IMR-90 (cell line): ENCODE results near the gene ZC3H12D. TPM values are rescaled to one million over a fixed set of nuclear protein-coding genes. Genes with fewer than 3 reads are reported as not detected.

Experiments
- ATAC-seq: fragments of 200-7000 bp; cut with Tn5 transposase; 2 replicates; pipeline ENCODE4 v1.9.1; 2020; ENCODE audit warnings: low read depth, mild to moderate bottlenecking, moderate library complexity
- BruUV-seq: library from RNA; stranded (reverse); fragments of 400-500 nt; replicated peaks from 2 replicates; lab custom pipeline; 2021; lab: Mats Ljungman, UMichigan
- CTCF ChIA-PET: fragments of 300-600 bp; formaldehyde crosslinking; extraction: SDS; loops from one replicate; lab custom pipeline; 2021; ENCODE audit warnings: antibody characterized with exemption; lab: Yijun Ruan, JAX
- POLR2A ChIA-PET: fragments of 300-600 bp; sonication (Branson Sonifier 250); formaldehyde crosslinking; loops from one replicate; lab custom pipeline; 2022; ENCODE audit warnings: antibody characterized with exemption; ENCODE audit not compliant: unreplicated experiment; lab: Charles Lee
- DNase-seq: peaks from one replicate; pipeline ENCODE4 v3.0.0; 2013
- H2AFZ ChIP-seq: replicated peaks from 2 replicates; pipeline ENCODE3; 2013; ENCODE audit warnings: low read length, mild to moderate bottlenecking; ENCODE audit not compliant: poor library complexity
- H2AK5ac ChIP-seq: 2 replicates; pipeline ENCODE4 v1.6.1; 2013; ENCODE audit warnings: low read depth, low read length, inconsistent platforms
- H2AK9ac ChIP-seq: replicated peaks from 2 replicates; pipeline ENCODE3; 2013; ENCODE audit warnings: mild to moderate bottlenecking, low read depth, low read length, moderate library complexity; ENCODE audit not compliant: poor library complexity
- H2BK120ac ChIP-seq: 2 replicates; pipeline ENCODE4 v1.6.1; 2013; ENCODE audit warnings: low read depth, low read length, inconsistent platforms
- H2BK15ac ChIP-seq: 3 replicates; pipeline ENCODE4 v1.6.1; 2013; ENCODE audit warnings: low read depth, low read length, inconsistent platforms
- H2BK20ac ChIP-seq: 2 replicates; pipeline ENCODE4 v1.6.1; 2013; ENCODE audit warnings: low read depth, mild to moderate bottlenecking, inconsistent platforms, low read length, moderate library complexity
- H2BK5ac ChIP-seq: 2 replicates; pipeline ENCODE4 v1.6.1; 2013; ENCODE audit warnings: mild to moderate bottlenecking, low read depth, low read length, inconsistent platforms; ENCODE audit not compliant: poor library complexity, severe bottlenecking
- H3K14ac ChIP-seq: replicated peaks from 2 replicates; pipeline ENCODE4 v1.6.1; 2013; ENCODE audit warnings: low read depth, low read length, inconsistent platforms
- H3K18ac ChIP-seq: 2 replicates; pipeline ENCODE4 v1.6.1; 2013; ENCODE audit warnings: low read depth, low read length, control low read depth
- H3K23ac ChIP-seq: 2 replicates; pipeline ENCODE4 v1.6.1; 2013; ENCODE audit warnings: low read depth, low read length, inconsistent platforms
- H3K27ac ChIP-seq: 2 replicates; pipeline ENCODE4 v1.5.1; 2013; ENCODE audit warnings: mild to moderate bottlenecking, control low read depth, low read length; ENCODE audit not compliant: insufficient read depth
- H3K27me3 ChIP-seq: 2 replicates; pipeline ENCODE4 v1.6.1; 2013; ENCODE audit warnings: low read length; ENCODE audit not compliant: control insufficient read depth, insufficient read depth
- H3K36me3 ChIP-seq: 2 replicates; pipeline ENCODE4 v1.6.1; 2013; ENCODE audit warnings: low read length, mixed read lengths; ENCODE audit not compliant: control insufficient read depth, insufficient read depth
- H3K4ac ChIP-seq: 2 replicates; pipeline ENCODE4 v1.6.1; 2013; ENCODE audit warnings: low read depth, low read length, inconsistent platforms
- H3K4me1 ChIP-seq: 2 replicates; pipeline ENCODE4 v1.6.1; 2013; ENCODE audit warnings: low read length, mixed read lengths; ENCODE audit not compliant: control insufficient read depth, insufficient read depth
- H3K4me2 ChIP-seq: 2 replicates; pipeline ENCODE4 v1.6.1; 2013; ENCODE audit warnings: low read depth, mild to moderate bottlenecking, control low read depth, low read length, moderate library complexity
- H3K4me3 ChIP-seq: 2 replicates; pipeline ENCODE4 v1.5.1; 2013; ENCODE audit warnings: low read depth, mild to moderate bottlenecking, control low read depth, low read length, moderate library complexity; ENCODE audit not compliant: insufficient read depth
- H3K56ac ChIP-seq: 2 replicates; pipeline ENCODE4 v1.6.1; 2013; ENCODE audit warnings: low read length, inconsistent platforms; ENCODE audit not compliant: insufficient read depth; ENCODE audit errors: extremely low read depth
- H3K79me1 ChIP-seq, 2 experiments: 2 replicates each; pipeline ENCODE4 v1.6.1; 2013; ENCODE audit warnings: low read length in 2 of 2, inconsistent platforms in 1 of 2, low read depth in 1 of 2
- H3K9ac ChIP-seq: 2 replicates; pipeline ENCODE4 v1.6.1; 2013; ENCODE audit warnings: low read depth, low read length, control low read depth
- H3K9me1 ChIP-seq: 2 replicates; pipeline ENCODE4 v1.6.1; 2013; ENCODE audit warnings: low read length, inconsistent platforms; ENCODE audit not compliant: insufficient read depth
- H3K9me3 ChIP-seq: 2 replicates; pipeline ENCODE4 v1.6.1; 2013; ENCODE audit warnings: low read length; ENCODE audit not compliant: control insufficient read depth, insufficient read depth
- H4K20me1 ChIP-seq: 2 replicates; pipeline ENCODE4 v1.6.1; 2013; ENCODE audit warnings: low read length, inconsistent platforms; ENCODE audit not compliant: insufficient read depth
- H4K5ac ChIP-seq: 2 replicates; pipeline ENCODE4 v1.6.1; 2013; ENCODE audit warnings: mild to moderate bottlenecking, low read depth, low read length, control low read depth
- H4K8ac ChIP-seq, 2 experiments: 2 replicates each; pipeline ENCODE4 v1.6.1; 2013; ENCODE audit warnings: low read depth in 2 of 2, low read length in 2 of 2, control low read depth in 1 of 2, inconsistent platforms in 1 of 2
- H4K91ac ChIP-seq: 2 replicates; pipeline ENCODE4 v1.6.1; 2013; ENCODE audit warnings: low read depth, low read length, inconsistent platforms; ENCODE audit not compliant: insufficient read depth
- BHLHE40 ChIP-seq: fragments of 150-350 bp; IDR thresholded peaks from 2 replicates; pipeline ENCODE4 v1.6.1; 2016; ENCODE audit warnings: mild to moderate bottlenecking, low read depth, low read length
- RFX5 ChIP-seq: IDR thresholded peaks from 2 replicates; pipeline ENCODE4 v1.8.0; 2012; ENCODE audit warnings: low read depth, mild to moderate bottlenecking, low read length, moderate library complexity
- WGBS, 2 experiments: methylation state at CpG; one replicate each; pipeline versions ENCODE4 v1.1.5 to v1.1.7; 2013; ENCODE audit warnings: missing lambda C conversion rate in 2 of 2; ENCODE audit not compliant: insufficient read length in 1 of 2; ENCODE audit errors: extremely low coverage in 2 of 2; 5-methylcytosine and 5-hydroxymethylcytosine counted together
- dilution Hi-C: fragments of 300-500 bp; cut with HindIII; formaldehyde crosslinking; loops from one replicate; pipeline ENCODE4 v1.14.3; 2018; ENCODE audit warnings: low sequenced_read_pairs; ENCODE audit not compliant: unreplicated experiment
- in situ Hi-C: fragments of 300-500 bp; cut with MboI; formaldehyde crosslinking; loops from 3 replicates; pipeline ENCODE4 v1.14.3; 2019; ENCODE audit warnings: low sequenced_read_pairs, inconsistent platforms, mixed read lengths
- intact Hi-C: fragments of 100-400 bp; cut with micrococcal nuclease; formaldehyde crosslinking; loops from 2 replicates; pipeline ENCODE4 v1.10.0; 2022
- polyA plus RNA-seq, 3 experiments: library from polyadenylated mRNA; depleted of rRNA; stranded (reverse); fragments of >200 nt; gene quantifications; 2 replicates each; pipeline ENCODE4 v1.2.3, GENCODE V29; 2012; ENCODE audit warnings: low replicate concordance in 1 of 3
- total RNA-seq: library from RNA; depleted of rRNA; stranded (reverse); fragments of >200 nt; gene quantifications from 2 replicates; pipeline ENCODE4 v1.2.3, GENCODE V29; 2012
- TF ChIP-seq, protein P1 (sequence below): conservative IDR thresholded peaks from 2 replicates; pipeline ENCODE4 v1.5.1; 2012; ENCODE audit warnings: mild to moderate bottlenecking, low read depth, low read length, improper control_type of control experiment

ZC3H12D gene
- total and polyA plus RNA-seq, 2 of the 4 experiments (the other 2 are of a cell fraction): under 0.01 to 0.12 TPM

DNA sequence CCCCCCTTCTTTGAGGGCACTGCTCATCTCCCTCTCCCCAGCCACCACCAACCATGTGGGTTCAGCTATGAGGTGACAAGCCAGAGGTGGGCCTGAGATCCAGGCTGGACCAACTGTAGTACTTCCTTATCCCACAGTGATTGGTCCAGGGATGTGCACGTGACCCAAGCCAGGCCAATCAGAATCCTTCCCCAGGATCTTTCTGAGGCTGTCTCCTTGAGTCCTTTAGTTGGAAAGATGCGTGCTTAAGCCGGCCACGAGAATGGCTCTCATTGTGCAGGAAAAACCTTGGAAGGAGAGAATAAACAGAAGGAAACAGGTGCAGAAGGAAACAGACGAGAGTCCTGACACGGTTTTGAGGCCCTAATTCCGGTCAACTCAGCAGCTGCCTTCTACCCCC lies 39.2 kb downstream of the ZC3H12D start:
- Histone ChIP-seq H3K4me3 (no peak overlapping the region), H3K4me2 (no peak overlapping the region), H2BK120ac (no peak overlapping the region), H3K23ac (no peak overlapping the region), H4K91ac (no peak overlapping the region), H3K36me3 (no peaks in the 10 kb centered on the region), H2BK5ac (no peak overlapping the region), H2AK5ac (no peak overlapping the region), H2BK15ac (no peak overlapping the region), H3K9ac (no peak overlapping the region), H3K56ac (no peak overlapping the region), H3K79me1 (no peaks in the 10 kb centered on the region), H3K27ac (no peak overlapping the region), H4K8ac (no peak overlapping the region), H3K4ac (no peak overlapping the region), H3K9me3 (no peaks in the 10 kb centered on the region), H4K20me1 (no peaks in the 10 kb centered on the region), H3K18ac (no peak overlapping the region), H4K5ac (no peak overlapping the region), H2AK9ac (no peak overlapping the region), H2AFZ (no peak overlapping the region), H3K9me1 (0 out of 2 replicates have a peak, but pooled peaks cover 4% of the 10 kb centered on the region), H3K14ac (no peak overlapping the region), H3K27me3 (peaks cover 5% of the 10 kb centered on the region; the same call in 1 of the 2 replicates), H2BK20ac (no peak overlapping the region), H3K4me1 (peaks cover 7% of the 10 kb centered on the region; the same call in 1 of the 2 replicates)
- intact Hi-C loops (no loop called here), in situ Hi-C loops (no loop called here), dilution Hi-C loops (no loop called here)
- CTCF ChIA-PET: interaction anchor here (1.2 kb wide), 1 partner anchor 13 kb away, joined by 4 read pairs; no protein-coding TSS in a partner anchor
- no peak for DNase-seq
- ATAC-seq: no peak
- POLR2A ChIA-PET: no interaction called here
- TF ChIP-seq BHLHE40 (no peak), RFX5 (no peak)
- TF ChIP-seq, protein P1, sequence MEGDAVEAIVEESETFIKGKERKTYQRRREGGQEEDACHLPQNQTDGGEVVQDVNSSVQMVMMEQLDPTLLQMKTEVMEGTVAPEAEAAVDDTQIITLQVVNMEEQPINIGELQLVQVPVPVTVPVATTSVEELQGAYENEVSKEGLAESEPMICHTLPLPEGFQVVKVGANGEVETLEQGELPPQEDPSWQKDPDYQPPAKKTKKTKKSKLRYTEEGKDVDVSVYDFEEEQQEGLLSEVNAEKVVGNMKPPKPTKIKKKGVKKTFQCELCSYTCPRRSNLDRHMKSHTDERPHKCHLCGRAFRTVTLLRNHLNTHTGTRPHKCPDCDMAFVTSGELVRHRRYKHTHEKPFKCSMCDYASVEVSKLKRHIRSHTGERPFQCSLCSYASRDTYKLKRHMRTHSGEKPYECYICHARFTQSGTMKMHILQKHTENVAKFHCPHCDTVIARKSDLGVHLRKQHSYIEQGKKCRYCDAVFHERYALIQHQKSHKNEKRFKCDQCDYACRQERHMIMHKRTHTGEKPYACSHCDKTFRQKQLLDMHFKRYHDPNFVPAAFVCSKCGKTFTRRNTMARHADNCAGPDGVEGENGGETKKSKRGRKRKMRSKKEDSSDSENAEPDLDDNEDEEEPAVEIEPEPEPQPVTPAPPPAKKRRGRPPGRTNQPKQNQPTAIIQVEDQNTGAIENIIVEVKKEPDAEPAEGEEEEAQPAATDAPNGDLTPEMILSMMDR: no peak
- WGBS, 2 experiments: 94% methylated on average over 6 of the region's 7 CpGs; no CpG with 5 or more reads in 1 of the 2 experiments
- BruUV-seq: no TSS peak
